HEK293T (cell line): ENCODE measurements around the gene MET.
"Not testable (repeated sequence)": the region's sequence is repeated elsewhere in the genome, so short reads cannot be mapped to it uniquely, and the experiment has no call there.

Source experiments
- CTCF ChIA-PET: fragments of 350-600 bp; formaldehyde crosslinking; extraction: SDS; loops from one replicate; lab custom pipeline; 2021; ENCODE audit warnings: antibody characterized with exemption, inconsistent platforms; lab: Yijun Ruan, JAX
- POLR2A ChIA-PET: fragments of 350-600 bp; formaldehyde crosslinking; extraction: SDS; loops from one replicate; lab custom pipeline; 2020; ENCODE audit warnings: antibody characterized with exemption, inconsistent platforms; lab: Yijun Ruan, JAX
- DNase-seq: peaks from one replicate; pipeline ENCODE4 v3.0.0; 2012; ENCODE audit warnings: mixed read lengths; ENCODE audit errors: extremely low spot score
- ARNT ChIP-seq: fragments of 450-650 bp; IDR thresholded peaks from 2 replicates; pipeline ENCODE4 v1.6.1; 2017; ENCODE audit warnings: mild to moderate bottlenecking
- BHLHE40 ChIP-seq: fragments of 450-650 bp; IDR thresholded peaks from 2 replicates; pipeline ENCODE4 v1.6.1; 2016; ENCODE audit warnings: mild to moderate bottlenecking, moderate library complexity, borderline replicate concordance
- CTBP1 ChIP-seq: fragments of 450-650 bp; IDR thresholded peaks from 2 replicates; pipeline ENCODE4 v1.6.1; 2016; ENCODE audit warnings: borderline replicate concordance
- ELF4 ChIP-seq: fragments of 450-650 bp; IDR thresholded peaks from 2 replicates; pipeline ENCODE4 v1.6.1; 2017; ENCODE audit warnings: antibody characterized with exemption
- FOXA1 ChIP-seq: fragments of 450-650 bp; IDR thresholded peaks from 2 replicates; pipeline ENCODE4 v1.6.1; 2016; ENCODE audit warnings: mild to moderate bottlenecking
- FOXK2 ChIP-seq: fragments of 450-650 bp; IDR thresholded peaks from 2 replicates; pipeline ENCODE4 v1.6.1; 2016; ENCODE audit warnings: mild to moderate bottlenecking
- FOXM1 ChIP-seq: fragments of 450-650 bp; IDR thresholded peaks from 2 replicates; pipeline ENCODE4 v1.6.1; 2017; ENCODE audit warnings: mild to moderate bottlenecking, borderline replicate concordance
- HDGF ChIP-seq: fragments of 450-650 bp; IDR thresholded peaks from 2 replicates; pipeline ENCODE4 v1.6.1; 2017; ENCODE audit warnings: antibody characterized with exemption, borderline replicate concordance
- L3MBTL2 ChIP-seq: fragments of 450-650 bp; conservative IDR thresholded peaks from 2 replicates; pipeline ENCODE4 v1.6.1; 2016; ENCODE audit warnings: mild to moderate bottlenecking
- LEF1 ChIP-seq: fragments of 450-650 bp; IDR thresholded peaks from 2 replicates; pipeline ENCODE4 v1.6.1; 2017; ENCODE audit warnings: mild to moderate bottlenecking, borderline replicate concordance
- NFRKB ChIP-seq: fragments of 450-650 bp; IDR thresholded peaks from 2 replicates; pipeline ENCODE4 v1.6.1; 2016; ENCODE audit warnings: mild to moderate bottlenecking, moderate library complexity
- PKNOX1 ChIP-seq: fragments of 450-650 bp; IDR thresholded peaks from 2 replicates; pipeline ENCODE4 v1.6.1; 2016
- SP1 ChIP-seq: fragments of 450-650 bp; IDR thresholded peaks from 2 replicates; pipeline ENCODE4 v1.6.1; 2017
- SUZ12 ChIP-seq: fragments of 450-650 bp; IDR thresholded peaks from 2 replicates; pipeline ENCODE4 v1.6.1; 2016; ENCODE audit warnings: mild to moderate bottlenecking
- TARDBP ChIP-seq: fragments of 450-650 bp; IDR thresholded peaks from 2 replicates; pipeline ENCODE4 v1.6.1; 2016
- ZNF384 ChIP-seq: fragments of 450-650 bp; IDR thresholded peaks from 2 replicates; pipeline ENCODE4 v1.6.1; 2016

Gene MET

GRCh38 chr7:116752305-116753074 lies 80.5 kb downstream of the MET start:
- POLR2A ChIA-PET = no interaction called here
- no peak for TF ChIP-seq ARNT
- no peak for TF ChIP-seq SUZ12
- no peak for TF ChIP-seq L3MBTL2
- TF ChIP-seq TARDBP = no peak
- no peak for TF ChIP-seq ELF4
- no peak for TF ChIP-seq HDGF
- no peak for TF ChIP-seq LEF1
- TF ChIP-seq FOXA1 = no peak
- no peak for TF ChIP-seq NFRKB
- no peak for TF ChIP-seq ZNF384
- TF ChIP-seq CTBP1 = no peak
- TF ChIP-seq FOXM1 = no peak
- no peak for TF ChIP-seq SP1
- DNase-seq = peak; percentile 10
- CTCF ChIA-PET = no interaction called here

- POLR2A ChIA-PET = no interaction called here
Observed at GRCh38 chr7:116753130-116753529, 81.1 kb downstream of the MET start.

GRCh38 chr7:116754186-116754585 lies 82.2 kb downstream of the MET start:
- no peak for TF ChIP-seq LEF1
- TF ChIP-seq FOXM1 = no peak
- no peak for TF ChIP-seq TARDBP
- no peak for TF ChIP-seq ZNF384
- no peak for TF ChIP-seq BHLHE40
- no peak for TF ChIP-seq SP1
- TF ChIP-seq FOXK2 = no peak
- no peak for TF ChIP-seq NFRKB
- TF ChIP-seq CTBP1 = no peak
- TF ChIP-seq ELF4 = no peak
- no peak for TF ChIP-seq FOXA1
- no peak for TF ChIP-seq PKNOX1
- TF ChIP-seq SUZ12 = no peak
- ChIA-PET CTCF (no interaction called here), POLR2A (no interaction called here)
- DNase-seq = no peak

More at GRCh38 chr7:116753130-116753529, 81.1 kb downstream of the MET start:
- CTCF ChIA-PET = no interaction called here
- DNase-seq = no peak
- TF ChIP-seq BHLHE40 (no peak), NFRKB (no peak)

- no peak for TF ChIP-seq NFRKB
- TF ChIP-seq PKNOX1 = no peak
- no peak for TF ChIP-seq ARNT
- no peak for TF ChIP-seq SUZ12
- no peak for TF ChIP-seq ELF4
- no peak for TF ChIP-seq CTBP1
- TF ChIP-seq FOXA1 = no peak
- TF ChIP-seq BHLHE40 = no peak
- TF ChIP-seq LEF1 = no peak
- no peak for TF ChIP-seq ZNF384
- no peak for TF ChIP-seq FOXM1
- TF ChIP-seq HDGF = no peak
- no peak for TF ChIP-seq FOXK2
- TF ChIP-seq SP1 = no peak
- TF ChIP-seq L3MBTL2 = no peak
- ChIA-PET POLR2A (no interaction called here), CTCF (no interaction called here)
Observed at GRCh38 chr7:116757283-116757682, 85.3 kb downstream of the MET start.

GRCh38 chr7:116759642-116760041 lies 87.6 kb downstream of the MET start:
- CTCF ChIA-PET = not testable (repeated sequence)

More at GRCh38 chr7:116757283-116757682, 85.3 kb downstream of the MET start:
- DNase-seq = no peak

GRCh38 chr7:116762971-116763370 lies 91.0 kb downstream of the MET start:
- POLR2A ChIA-PET = no interaction called here
- TF ChIP-seq FOXK2 = no peak
- no peak for TF ChIP-seq ELF4
- no peak for TF ChIP-seq LEF1
- no peak for TF ChIP-seq NFRKB
- TF ChIP-seq PKNOX1 = no peak
- no peak for TF ChIP-seq SP1
- no peak for TF ChIP-seq L3MBTL2
- no peak for TF ChIP-seq HDGF
- no peak for TF ChIP-seq CTBP1
- TF ChIP-seq FOXA1 = no peak
- no peak for TF ChIP-seq ARNT
- no peak for TF ChIP-seq FOXM1
- TF ChIP-seq BHLHE40 = no peak
- TF ChIP-seq ZNF384 = no peak
- TF ChIP-seq TARDBP = no peak
- no peak for TF ChIP-seq SUZ12
- no peak for DNase-seq
- CTCF ChIA-PET = interaction anchor here (0.6 kb wide), 1 partner anchor 26 kb away, joined by 3 read pairs; no protein-coding TSS in a partner anchor

More at GRCh38 chr7:116759642-116760041, 87.6 kb downstream of the MET start:
- POLR2A ChIA-PET, DNase-seq: not testable (repeated sequence)
